SK-N-SH (cell line): ENCODE results near the gene CDK14. TPM values are rescaled to one million over a fixed set of nuclear protein-coding genes. Genes with fewer than 3 reads are reported as not detected.
A peak's percentile ranks its signal among the peaks of the same experiment; 100 is the strongest.

ENCODE experiments used
- CHD2 ChIP-seq: fragments of 150-350 bp; IDR thresholded peaks from 2 replicates; pipeline ENCODE4 v1.6.1; 2018; ENCODE audit warnings: low read length; ENCODE audit not compliant: partially characterized antibody
- ELF1 ChIP-seq: IDR thresholded peaks from 2 replicates; pipeline ENCODE4 v1.4.0; 2012
- EZH2phosphoT487 ChIP-seq: fragments of 200-600 bp; sonication (generic); IDR thresholded peaks from 2 replicates; pipeline ENCODE4 v1.6.1; 2017; ENCODE audit warnings: low read depth, mixed run types, mild to moderate bottlenecking, antibody characterized with exemption, moderate library complexity, borderline replicate concordance
- GABPA ChIP-seq: IDR thresholded peaks from 2 replicates; pipeline ENCODE4 v1.4.0; 2012; ENCODE audit warnings: low read depth, mild to moderate bottlenecking
- MEF2A ChIP-seq: IDR thresholded peaks from 2 replicates; pipeline ENCODE4 v1.4.0; 2012; ENCODE audit warnings: low read depth, borderline replicate concordance
- MXI1 ChIP-seq: IDR thresholded peaks from 2 replicates; pipeline ENCODE4 v1.6.1; 2012; ENCODE audit warnings: mild to moderate bottlenecking, low read depth, low read length, improper control_type of control experiment
- NFIC ChIP-seq: IDR thresholded peaks from 2 replicates; pipeline ENCODE4 v1.4.0; 2012; ENCODE audit warnings: borderline replicate concordance
- POLR2AphosphoS5 ChIP-seq: IDR thresholded peaks from 2 replicates; pipeline ENCODE4 v1.6.1; 2012; ENCODE audit warnings: low read depth, low read length
- RCOR1 ChIP-seq: fragments of 150-350 bp; IDR thresholded peaks from 2 replicates; pipeline ENCODE4 v1.6.1; 2017; ENCODE audit warnings: antibody characterized with exemption, low read length
- RFX5 ChIP-seq: IDR thresholded peaks from 2 replicates; pipeline ENCODE4 v1.6.1; 2012; ENCODE audit warnings: mild to moderate bottlenecking, improper control_type of control experiment, low read length
- RXRA ChIP-seq: IDR thresholded peaks from 2 replicates; pipeline ENCODE4 v1.4.0; 2012; ENCODE audit warnings: low read depth, mild to moderate bottlenecking, borderline replicate concordance
- TAF1 ChIP-seq: IDR thresholded peaks from 2 replicates; pipeline ENCODE4 v1.6.1; 2012; ENCODE audit warnings: low read depth, mild to moderate bottlenecking, low read length, moderate library complexity, borderline replicate concordance
- TCF12 ChIP-seq: IDR thresholded peaks from 2 replicates; pipeline ENCODE4 v1.4.0; 2012
- YY1 ChIP-seq: IDR thresholded peaks from 2 replicates; pipeline ENCODE4 v1.4.0; 2012; ENCODE audit warnings: low read depth, mild to moderate bottlenecking
- polyA plus RNA-seq, 3 experiments: library from polyadenylated mRNA; depleted of rRNA; stranded (reverse); fragments of >200 nt; gene quantifications; 2 replicates each; pipeline ENCODE4 v1.2.3, GENCODE V29; 2012
- TF ChIP-seq, protein P1 (sequence below): IDR thresholded peaks from 2 replicates; pipeline ENCODE4 v1.4.0; 2012; ENCODE audit warnings: low read depth, borderline replicate concordance
- TF ChIP-seq, protein P2 (sequence below): fragments of 200-600 bp; sonication (generic); IDR thresholded peaks from 2 replicates; pipeline ENCODE4 v1.6.1; 2017; ENCODE audit warnings: antibody characterized with exemption, mild to moderate bottlenecking, moderate library complexity
- TF ChIP-seq, protein P3 (sequence below): fragments of 150-350 bp; IDR thresholded peaks from 2 replicates; pipeline ENCODE4 v1.6.1; 2017; ENCODE audit warnings: antibody characterized with exemption, low read length, low read depth, borderline replicate concordance
- TF ChIP-seq, protein P4 (sequence below): IDR thresholded peaks from 2 replicates; pipeline ENCODE4 v1.6.1; 2012; ENCODE audit warnings: mild to moderate bottlenecking, low read depth, low read length, moderate library complexity
- TF ChIP-seq, protein P5 (sequence below): IDR thresholded peaks from 2 replicates; pipeline ENCODE4 v1.4.0; 2012; ENCODE audit warnings: low read depth

The CDK14 gene
- polyA plus RNA-seq, 1 of the 3 experiments (the other 2 are of a cell fraction), result 13.9 TPM

DNA sequence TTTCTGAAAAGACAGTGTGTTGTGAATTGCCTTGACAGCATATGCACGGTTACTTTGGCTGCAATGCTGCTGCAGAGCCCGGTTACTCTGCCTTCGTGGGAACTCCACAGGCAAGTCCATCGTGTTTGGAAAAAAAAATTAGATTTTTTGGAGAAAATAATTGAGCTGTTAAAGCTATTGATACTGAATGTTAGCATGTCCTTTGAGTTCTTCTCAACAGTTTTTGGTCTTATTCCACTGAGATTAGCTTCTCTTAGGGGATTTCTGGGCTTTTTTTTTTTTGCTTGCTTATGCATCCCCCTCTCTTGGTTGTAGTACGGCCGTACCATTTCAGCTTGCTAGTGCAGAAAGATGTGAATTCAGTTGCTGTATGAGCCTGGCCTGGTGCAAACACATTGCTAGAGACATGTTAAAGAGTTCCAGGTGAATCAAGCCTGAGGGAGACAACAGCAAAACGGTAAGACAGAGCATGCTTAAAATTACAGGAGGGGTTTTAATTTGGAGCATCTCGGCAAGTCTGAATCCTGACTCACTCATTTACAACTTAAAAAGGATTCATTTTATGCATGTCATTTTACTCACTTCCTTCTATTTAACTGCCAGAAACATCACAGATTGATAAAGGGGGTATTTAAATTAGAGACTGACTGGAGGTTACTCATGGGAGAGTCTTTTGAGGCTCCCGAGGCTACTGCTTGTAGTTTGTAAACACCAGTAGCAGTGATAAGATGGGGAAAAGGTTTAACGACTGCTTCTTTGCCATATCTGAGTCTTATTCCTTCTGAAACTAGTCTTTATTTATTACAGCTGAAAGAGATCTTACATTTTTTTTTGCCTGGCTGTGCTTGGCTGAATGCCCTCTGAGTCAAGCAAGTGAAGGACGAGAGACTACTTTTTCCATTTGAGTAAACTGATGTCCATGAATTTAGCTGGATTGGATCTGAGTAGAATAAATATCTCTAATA is 113.7 kb downstream of the CDK14 start (continued):
- TF ChIP-seq, protein P1, sequence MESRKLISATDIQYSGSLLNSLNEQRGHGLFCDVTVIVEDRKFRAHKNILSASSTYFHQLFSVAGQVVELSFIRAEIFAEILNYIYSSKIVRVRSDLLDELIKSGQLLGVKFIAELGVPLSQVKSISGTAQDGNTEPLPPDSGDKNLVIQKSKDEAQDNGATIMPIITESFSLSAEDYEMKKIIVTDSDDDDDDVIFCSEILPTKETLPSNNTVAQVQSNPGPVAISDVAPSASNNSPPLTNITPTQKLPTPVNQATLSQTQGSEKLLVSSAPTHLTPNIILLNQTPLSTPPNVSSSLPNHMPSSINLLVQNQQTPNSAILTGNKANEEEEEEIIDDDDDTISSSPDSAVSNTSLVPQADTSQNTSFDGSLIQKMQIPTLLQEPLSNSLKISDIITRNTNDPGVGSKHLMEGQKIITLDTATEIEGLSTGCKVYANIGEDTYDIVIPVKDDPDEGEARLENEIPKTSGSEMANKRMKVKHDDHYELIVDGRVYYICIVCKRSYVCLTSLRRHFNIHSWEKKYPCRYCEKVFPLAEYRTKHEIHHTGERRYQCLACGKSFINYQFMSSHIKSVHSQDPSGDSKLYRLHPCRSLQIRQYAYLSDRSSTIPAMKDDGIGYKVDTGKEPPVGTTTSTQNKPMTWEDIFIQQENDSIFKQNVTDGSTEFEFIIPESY, result no peak
- TF ChIP-seq POLR2AphosphoS5 (no peak), RCOR1 (no peak), TCF12 (peak; percentile 28), CHD2 (no peak), ELF1 (no peak), RFX5 (no peak), EZH2phosphoT487 (no peak), MEF2A (no peak), NFIC (peak; percentile 74; the same call in 1 of the 2 replicates), GABPA (no peak), YY1 (no peak), RXRA (no peak), TAF1 (no peak), MXI1 (no peak)
- TF ChIP-seq, protein P2, sequence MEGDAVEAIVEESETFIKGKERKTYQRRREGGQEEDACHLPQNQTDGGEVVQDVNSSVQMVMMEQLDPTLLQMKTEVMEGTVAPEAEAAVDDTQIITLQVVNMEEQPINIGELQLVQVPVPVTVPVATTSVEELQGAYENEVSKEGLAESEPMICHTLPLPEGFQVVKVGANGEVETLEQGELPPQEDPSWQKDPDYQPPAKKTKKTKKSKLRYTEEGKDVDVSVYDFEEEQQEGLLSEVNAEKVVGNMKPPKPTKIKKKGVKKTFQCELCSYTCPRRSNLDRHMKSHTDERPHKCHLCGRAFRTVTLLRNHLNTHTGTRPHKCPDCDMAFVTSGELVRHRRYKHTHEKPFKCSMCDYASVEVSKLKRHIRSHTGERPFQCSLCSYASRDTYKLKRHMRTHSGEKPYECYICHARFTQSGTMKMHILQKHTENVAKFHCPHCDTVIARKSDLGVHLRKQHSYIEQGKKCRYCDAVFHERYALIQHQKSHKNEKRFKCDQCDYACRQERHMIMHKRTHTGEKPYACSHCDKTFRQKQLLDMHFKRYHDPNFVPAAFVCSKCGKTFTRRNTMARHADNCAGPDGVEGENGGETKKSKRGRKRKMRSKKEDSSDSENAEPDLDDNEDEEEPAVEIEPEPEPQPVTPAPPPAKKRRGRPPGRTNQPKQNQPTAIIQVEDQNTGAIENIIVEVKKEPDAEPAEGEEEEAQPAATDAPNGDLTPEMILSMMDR, result no peak
- TF ChIP-seq, protein P3, sequence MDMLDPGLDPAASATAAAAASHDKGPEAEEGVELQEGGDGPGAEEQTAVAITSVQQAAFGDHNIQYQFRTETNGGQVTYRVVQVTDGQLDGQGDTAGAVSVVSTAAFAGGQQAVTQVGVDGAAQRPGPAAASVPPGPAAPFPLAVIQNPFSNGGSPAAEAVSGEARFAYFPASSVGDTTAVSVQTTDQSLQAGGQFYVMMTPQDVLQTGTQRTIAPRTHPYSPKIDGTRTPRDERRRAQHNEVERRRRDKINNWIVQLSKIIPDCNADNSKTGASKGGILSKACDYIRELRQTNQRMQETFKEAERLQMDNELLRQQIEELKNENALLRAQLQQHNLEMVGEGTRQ, result no peak
- TF ChIP-seq, protein P4, sequence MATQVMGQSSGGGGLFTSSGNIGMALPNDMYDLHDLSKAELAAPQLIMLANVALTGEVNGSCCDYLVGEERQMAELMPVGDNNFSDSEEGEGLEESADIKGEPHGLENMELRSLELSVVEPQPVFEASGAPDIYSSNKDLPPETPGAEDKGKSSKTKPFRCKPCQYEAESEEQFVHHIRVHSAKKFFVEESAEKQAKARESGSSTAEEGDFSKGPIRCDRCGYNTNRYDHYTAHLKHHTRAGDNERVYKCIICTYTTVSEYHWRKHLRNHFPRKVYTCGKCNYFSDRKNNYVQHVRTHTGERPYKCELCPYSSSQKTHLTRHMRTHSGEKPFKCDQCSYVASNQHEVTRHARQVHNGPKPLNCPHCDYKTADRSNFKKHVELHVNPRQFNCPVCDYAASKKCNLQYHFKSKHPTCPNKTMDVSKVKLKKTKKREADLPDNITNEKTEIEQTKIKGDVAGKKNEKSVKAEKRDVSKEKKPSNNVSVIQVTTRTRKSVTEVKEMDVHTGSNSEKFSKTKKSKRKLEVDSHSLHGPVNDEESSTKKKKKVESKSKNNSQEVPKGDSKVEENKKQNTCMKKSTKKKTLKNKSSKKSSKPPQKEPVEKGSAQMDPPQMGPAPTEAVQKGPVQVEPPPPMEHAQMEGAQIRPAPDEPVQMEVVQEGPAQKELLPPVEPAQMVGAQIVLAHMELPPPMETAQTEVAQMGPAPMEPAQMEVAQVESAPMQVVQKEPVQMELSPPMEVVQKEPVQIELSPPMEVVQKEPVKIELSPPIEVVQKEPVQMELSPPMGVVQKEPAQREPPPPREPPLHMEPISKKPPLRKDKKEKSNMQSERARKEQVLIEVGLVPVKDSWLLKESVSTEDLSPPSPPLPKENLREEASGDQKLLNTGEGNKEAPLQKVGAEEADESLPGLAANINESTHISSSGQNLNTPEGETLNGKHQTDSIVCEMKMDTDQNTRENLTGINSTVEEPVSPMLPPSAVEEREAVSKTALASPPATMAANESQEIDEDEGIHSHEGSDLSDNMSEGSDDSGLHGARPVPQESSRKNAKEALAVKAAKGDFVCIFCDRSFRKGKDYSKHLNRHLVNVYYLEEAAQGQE, result no peak
- TF ChIP-seq, protein P5, sequence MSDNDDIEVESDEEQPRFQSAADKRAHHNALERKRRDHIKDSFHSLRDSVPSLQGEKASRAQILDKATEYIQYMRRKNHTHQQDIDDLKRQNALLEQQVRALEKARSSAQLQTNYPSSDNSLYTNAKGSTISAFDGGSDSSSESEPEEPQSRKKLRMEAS, result no peak
